Measurements from ENCODE around the gene TNFRSF1B.
"Not testable (repeated sequence)": the region's sequence is repeated elsewhere in the genome, so short reads cannot be mapped to it uniquely, and the experiment has no call there.

The TNFRSF1B gene

DNA sequence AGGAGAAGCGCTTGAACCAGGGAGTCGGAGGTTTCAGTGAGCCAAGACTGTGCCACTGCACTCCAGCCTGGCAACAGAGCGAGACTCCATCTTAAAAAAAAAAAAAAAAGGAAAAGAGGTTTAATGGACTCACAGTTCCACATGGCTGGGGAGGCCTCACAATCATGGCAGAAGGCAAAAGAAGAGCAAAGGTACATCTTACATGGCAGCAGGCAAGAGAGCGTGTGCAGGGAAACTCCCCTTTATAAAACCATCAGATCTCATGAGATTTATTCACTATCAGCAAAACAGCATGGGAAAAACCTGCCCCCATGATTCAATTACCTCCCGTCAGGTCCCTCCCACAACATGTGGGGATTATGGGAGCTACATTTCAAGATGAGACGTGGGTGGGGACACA is 57.3 kb downstream of the TNFRSF1B start:
- H3K36me3 ChIP-seq (ENCODE audit: insufficient read depth, low read depth, low read length); H3K27me3 ChIP-seq (ENCODE audit: insufficient read depth, low read length); H3K4me3 ChIP-seq (ENCODE audit: low read length); H3K4me1 ChIP-seq (ENCODE audit: insufficient read depth, low read length); H3K27ac ChIP-seq (ENCODE audit: low read length); H3K9ac ChIP-seq (ENCODE audit: low read depth, low read length): not testable (repeated sequence)
- peaks cover 13% of the 10 kb centered on the region for H3K9me3 ChIP-seq (ENCODE audit: insufficient read depth, low read depth, low read length)

DNA sequence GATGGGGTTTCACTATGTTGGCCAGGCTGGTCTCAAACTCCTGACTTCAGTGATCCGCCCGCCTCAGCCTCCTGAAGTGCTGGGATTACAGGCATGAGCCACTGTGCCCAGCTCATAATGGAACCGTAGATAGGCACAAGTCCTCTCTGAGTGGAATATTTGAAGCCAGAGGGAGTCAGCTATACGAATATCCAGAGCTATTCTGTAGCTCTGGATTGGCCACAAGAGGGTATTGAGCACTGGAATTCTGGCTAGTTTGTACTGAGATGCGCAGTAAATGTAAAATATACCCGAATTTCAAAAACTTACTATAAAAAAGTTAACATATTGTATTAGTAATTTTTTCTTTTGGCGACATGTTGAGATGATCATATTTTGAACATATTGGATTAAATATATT is 62.2 kb downstream of the TNFRSF1B start:
- Histone ChIP-seq H3K27ac (ENCODE audit: low read length) (no peak overlapping the region), H3K36me3 (ENCODE audit: insufficient read depth, low read depth, low read length) (no peaks in the 10 kb centered on the region), H3K27me3 (ENCODE audit: insufficient read depth, low read length) (no peaks in the 10 kb centered on the region), H3K4me3 (ENCODE audit: low read length) (no peak overlapping the region), H3K9ac (ENCODE audit: low read depth, low read length) (no peak overlapping the region), H3K9me3 (ENCODE audit: insufficient read depth, low read depth, low read length) (no peaks in the 10 kb centered on the region), H3K4me1 (ENCODE audit: insufficient read depth, low read length) (peaks cover 10% of the 10 kb centered on the region)

DNA sequence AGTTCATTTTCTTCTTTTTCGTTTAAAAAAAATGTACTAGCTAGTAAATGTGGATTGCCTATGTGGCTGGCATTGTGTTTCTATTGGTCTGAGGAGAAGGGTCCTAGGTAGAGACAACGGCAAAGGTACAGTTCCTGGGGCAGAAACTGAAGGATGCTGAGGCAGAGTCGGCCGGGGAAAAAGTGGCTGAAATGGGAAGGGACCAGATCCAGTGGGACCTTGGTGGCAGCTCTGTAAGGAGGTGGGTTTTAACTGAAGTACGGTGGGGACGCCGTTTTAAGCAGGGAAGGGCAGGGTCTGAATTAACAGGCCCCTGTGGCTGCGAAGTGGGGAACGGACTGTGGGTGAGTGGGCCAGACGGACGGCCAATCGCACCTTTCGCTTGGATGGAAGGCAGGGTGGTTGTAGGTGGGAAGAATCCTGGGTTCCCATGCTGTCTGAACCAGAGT is 62.6 kb downstream of the TNFRSF1B start:
- no peak overlapping the region for H3K9ac ChIP-seq (ENCODE audit: low read depth, low read length)
- peaks cover 10% of the 10 kb centered on the region for H3K4me1 ChIP-seq (ENCODE audit: insufficient read depth, low read length)
- H3K9me3 ChIP-seq (ENCODE audit: insufficient read depth, low read depth, low read length), result no peaks in the 10 kb centered on the region
- no peaks in the 10 kb centered on the region for H3K27me3 ChIP-seq (ENCODE audit: insufficient read depth, low read length)
- H3K27ac ChIP-seq (ENCODE audit: low read length), result no peak overlapping the region
- H3K4me3 ChIP-seq (ENCODE audit: low read length), result peak overlapping the region; percentile 4; the same call in 1 of the 2 replicates
- peaks cover 2% of the 10 kb centered on the region; the same call in 1 of the 2 replicates for H3K36me3 ChIP-seq (ENCODE audit: insufficient read depth, low read depth, low read length)

DNA sequence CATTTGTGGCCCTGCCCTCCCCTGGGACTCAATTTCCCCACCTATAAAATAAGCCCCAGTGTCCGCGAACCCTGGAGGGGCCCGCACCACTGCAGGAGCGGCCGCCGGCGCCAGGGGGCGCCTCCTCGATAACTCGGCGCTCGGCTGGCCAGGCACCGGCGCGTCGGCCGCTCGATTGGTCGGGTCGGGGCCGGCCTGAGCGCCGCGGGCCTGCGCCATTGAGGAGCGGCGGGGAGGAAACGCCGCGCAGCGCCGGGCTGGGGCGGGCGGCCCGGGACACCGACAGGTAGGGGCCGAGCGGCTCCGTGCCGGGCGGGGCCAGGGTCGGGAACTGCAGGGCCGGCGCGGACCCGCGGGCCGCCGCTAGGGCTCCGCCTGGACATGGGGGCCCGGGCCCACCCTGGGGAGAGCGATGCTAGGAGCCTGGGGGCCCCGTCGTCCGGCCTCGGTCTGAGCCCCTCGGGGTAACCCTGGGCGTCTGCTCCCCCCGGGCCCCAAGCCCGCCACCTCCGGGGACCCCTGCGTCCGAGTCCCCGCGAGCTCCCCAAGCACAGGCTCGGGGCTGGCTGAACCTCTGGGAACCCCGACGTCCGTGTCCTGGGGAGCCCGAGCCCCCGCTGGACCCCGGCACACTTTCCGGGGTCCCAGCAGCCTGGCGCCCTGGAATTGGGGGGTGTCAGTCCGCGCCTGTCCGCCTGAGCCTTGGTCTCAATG is 63.2 kb downstream of the TNFRSF1B start, which contains the start of gene VPS13D:
TSS of gene VPS13D (plus strand) at position 196 of the 714 bp plus-strand sequence. CDS start 4,237 bp downstream, outside the sequence.
- Histone ChIP-seq H3K9me3 (ENCODE audit: insufficient read depth, low read depth, low read length) (no peaks in the 10 kb centered on the region), H3K4me1 (ENCODE audit: insufficient read depth, low read length) (peaks cover 10% of the 10 kb centered on the region), H3K27me3 (ENCODE audit: insufficient read depth, low read length) (no peaks in the 10 kb centered on the region), H3K9ac (ENCODE audit: low read depth, low read length) (peak within 1 kb of the TSS; percentile 72; the same call in 1 of the 2 replicates), H3K36me3 (ENCODE audit: insufficient read depth, low read depth, low read length) (peaks cover 7% of the 10 kb centered on the region), H3K4me3 (ENCODE audit: low read length) (peak within 1 kb of the TSS; percentile 91), H3K27ac (ENCODE audit: low read length) (no peak within 1 kb of the TSS)

DNA sequence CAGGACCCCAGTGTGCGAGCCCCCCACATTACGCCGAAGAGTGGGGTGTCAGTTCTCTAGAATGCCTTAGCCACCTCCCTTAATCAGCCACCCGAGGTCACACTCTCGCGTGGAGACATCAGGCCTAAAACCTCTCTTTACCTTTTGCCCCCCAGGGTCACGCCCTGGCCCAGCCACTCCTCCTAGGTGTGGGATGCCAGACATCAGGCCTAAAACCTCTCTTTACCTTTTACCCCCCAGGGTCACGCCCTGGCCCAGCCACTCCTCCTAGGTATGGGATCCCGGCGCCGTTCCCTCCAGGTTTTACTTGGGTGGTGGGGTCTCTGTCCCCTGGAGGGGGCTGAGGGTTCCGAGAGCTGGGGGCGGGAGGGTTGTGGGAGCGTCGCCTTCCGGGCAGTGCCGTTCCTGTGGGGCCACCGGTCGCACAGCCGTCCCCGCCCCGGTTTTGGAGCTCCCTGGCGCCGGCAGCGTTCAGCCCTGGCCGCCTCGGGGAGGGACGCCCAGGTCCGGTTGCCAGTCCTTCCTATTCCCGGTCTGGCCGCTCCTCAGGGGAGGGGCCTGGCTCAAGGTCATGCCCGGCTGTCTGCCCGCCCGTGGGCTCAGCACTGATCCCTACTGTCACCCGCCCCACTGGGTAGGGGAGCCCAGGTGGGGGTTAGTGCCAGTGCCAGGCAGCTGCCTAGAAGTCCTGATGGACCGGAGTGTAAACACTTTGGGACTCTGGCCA is 63.9 kb downstream of the TNFRSF1B start:
- Histone ChIP-seq H3K27ac (ENCODE audit: low read length) (no peak overlapping the region), H3K4me3 (ENCODE audit: low read length) (peak overlapping the region; percentile 91), H3K9ac (ENCODE audit: low read depth, low read length) (peak overlapping the region; percentile 72; the same call in 1 of the 2 replicates), H3K9me3 (ENCODE audit: insufficient read depth, low read depth, low read length) (no peaks in the 10 kb centered on the region), H3K4me1 (ENCODE audit: insufficient read depth, low read length) (peaks cover 10% of the 10 kb centered on the region), H3K27me3 (ENCODE audit: insufficient read depth, low read length) (no peaks in the 10 kb centered on the region), H3K36me3 (ENCODE audit: insufficient read depth, low read depth, low read length) (peaks cover 11% of the 10 kb centered on the region)

DNA sequence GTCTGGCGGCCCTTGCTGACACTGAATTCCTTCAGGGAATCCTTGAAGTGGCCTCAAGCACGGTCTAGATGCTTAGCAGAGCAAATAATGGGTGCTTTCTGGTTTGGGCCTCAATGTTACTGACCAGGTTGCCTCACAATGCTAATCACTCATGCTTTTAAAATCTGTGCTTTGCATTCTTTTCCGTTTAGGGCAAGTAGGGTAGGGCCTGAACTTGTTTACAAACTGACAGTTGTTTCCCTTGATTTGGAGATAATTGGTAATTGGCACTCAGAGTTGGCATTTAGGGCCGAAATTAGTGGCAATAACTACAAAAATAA is 64.4 kb downstream of the TNFRSF1B start:
- peaks cover 11% of the 10 kb centered on the region for H3K36me3 ChIP-seq (ENCODE audit: insufficient read depth, low read depth, low read length)
- no peak overlapping the region for H3K27ac ChIP-seq (ENCODE audit: low read length)

DNA sequence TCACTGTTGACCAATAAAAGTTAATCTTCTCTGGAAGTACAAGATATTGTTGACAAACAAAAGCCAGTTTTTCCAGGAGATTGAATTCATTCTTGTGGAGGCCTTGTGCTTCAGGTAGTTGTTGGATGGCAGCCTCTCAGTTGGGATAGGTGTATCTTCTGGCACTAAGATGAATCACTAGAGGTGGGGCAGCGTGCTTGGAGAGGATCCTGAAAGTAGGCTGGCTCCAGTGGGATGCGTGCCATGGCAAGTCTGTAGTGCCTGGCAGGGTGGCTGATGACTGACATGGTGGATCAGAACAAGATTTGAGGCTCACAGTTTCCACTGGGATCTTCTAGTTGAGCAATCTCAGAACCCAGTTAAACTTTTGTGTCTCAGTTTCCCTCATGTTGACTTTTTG is 65.4 kb downstream of the TNFRSF1B start:
- peaks cover 11% of the 10 kb centered on the region for H3K36me3 ChIP-seq (ENCODE audit: insufficient read depth, low read depth, low read length)
- H3K9me3 ChIP-seq (ENCODE audit: insufficient read depth, low read depth, low read length), result no peaks in the 10 kb centered on the region
- H3K27ac ChIP-seq (ENCODE audit: low read length), result no peak overlapping the region
- peaks cover 10% of the 10 kb centered on the region for H3K4me1 ChIP-seq (ENCODE audit: insufficient read depth, low read length)
- no peaks in the 10 kb centered on the region for H3K27me3 ChIP-seq (ENCODE audit: insufficient read depth, low read length)
- H3K4me3 ChIP-seq (ENCODE audit: low read length), result no peak overlapping the region
- no peak overlapping the region for H3K9ac ChIP-seq (ENCODE audit: low read depth, low read length)

More for the DNA sequence above, 64.4 kb downstream of the TNFRSF1B start:
- Histone ChIP-seq H3K27me3 (ENCODE audit: insufficient read depth, low read length) (no peaks in the 10 kb centered on the region), H3K4me3 (ENCODE audit: low read length) (peak overlapping the region; percentile 91), H3K4me1 (ENCODE audit: insufficient read depth, low read length) (peaks cover 10% of the 10 kb centered on the region), H3K9me3 (ENCODE audit: insufficient read depth, low read depth, low read length) (no peaks in the 10 kb centered on the region), H3K9ac (ENCODE audit: low read depth, low read length) (peak overlapping the region; percentile 72; the same call in 1 of the 2 replicates)

DNA sequence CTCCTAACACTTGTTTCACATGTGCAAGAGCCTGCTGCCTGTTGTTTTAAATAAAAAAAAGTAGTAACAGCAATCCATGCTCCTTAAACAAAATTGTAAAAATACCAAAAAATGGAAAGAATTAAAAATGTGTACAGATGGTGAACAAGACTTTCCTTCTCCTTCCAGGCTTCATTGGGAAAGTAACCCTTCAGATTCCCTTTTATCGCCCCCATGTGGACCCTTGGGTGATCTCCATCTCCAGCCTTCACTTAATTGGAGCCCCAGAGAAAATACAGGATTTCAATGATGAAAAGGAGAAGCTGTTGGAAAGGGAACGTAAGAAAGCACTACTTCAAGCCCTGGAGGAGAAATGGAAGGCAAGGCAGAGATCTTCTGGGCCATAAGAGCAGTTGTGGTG is 77.3 kb downstream of the TNFRSF1B start:
- peaks cover 30% of the 10 kb centered on the region for H3K36me3 ChIP-seq (ENCODE audit: insufficient read depth, low read depth, low read length)
- H3K9me3 ChIP-seq (ENCODE audit: insufficient read depth, low read depth, low read length), result no peaks in the 10 kb centered on the region

DNA sequence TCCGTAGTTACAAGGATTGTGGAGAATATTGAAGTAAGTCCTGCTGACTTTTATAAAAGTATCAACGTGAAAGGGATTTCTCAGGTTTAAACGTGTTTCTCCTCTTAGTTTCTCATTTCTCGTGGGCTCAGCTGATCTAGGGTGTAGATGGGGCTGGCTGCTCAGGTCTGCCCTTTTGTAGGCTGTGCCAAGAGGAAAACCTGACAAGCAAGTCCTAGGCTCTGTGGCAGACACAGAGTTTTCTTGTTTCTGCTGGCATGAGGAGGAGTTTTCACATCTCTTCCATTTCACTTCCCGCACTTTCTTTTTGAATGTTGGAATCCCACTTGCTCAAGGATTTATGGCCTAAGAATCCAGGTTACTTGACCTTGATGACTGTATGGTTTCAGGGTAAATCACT is 77.8 kb downstream of the TNFRSF1B start:
- Histone ChIP-seq H3K36me3 (ENCODE audit: insufficient read depth, low read depth, low read length) (peaks cover 30% of the 10 kb centered on the region), H3K4me3 (ENCODE audit: low read length) (no peak overlapping the region), H3K27me3 (ENCODE audit: insufficient read depth, low read length) (no peaks in the 10 kb centered on the region), H3K9me3 (ENCODE audit: insufficient read depth, low read depth, low read length) (no peaks in the 10 kb centered on the region), H3K4me1 (ENCODE audit: insufficient read depth, low read length) (peaks cover 31% of the 10 kb centered on the region), H3K9ac (ENCODE audit: low read depth, low read length) (no peak overlapping the region), H3K27ac (ENCODE audit: low read length) (no peak overlapping the region)

More for the DNA sequence above, 77.3 kb downstream of the TNFRSF1B start:
- H3K27ac ChIP-seq (ENCODE audit: low read length), result no peak overlapping the region
- no peak overlapping the region for H3K9ac ChIP-seq (ENCODE audit: low read depth, low read length)
- H3K27me3 ChIP-seq (ENCODE audit: insufficient read depth, low read length), result no peaks in the 10 kb centered on the region
- peaks cover 26% of the 10 kb centered on the region for H3K4me1 ChIP-seq (ENCODE audit: insufficient read depth, low read length)
- no peak overlapping the region for H3K4me3 ChIP-seq (ENCODE audit: low read length)

DNA sequence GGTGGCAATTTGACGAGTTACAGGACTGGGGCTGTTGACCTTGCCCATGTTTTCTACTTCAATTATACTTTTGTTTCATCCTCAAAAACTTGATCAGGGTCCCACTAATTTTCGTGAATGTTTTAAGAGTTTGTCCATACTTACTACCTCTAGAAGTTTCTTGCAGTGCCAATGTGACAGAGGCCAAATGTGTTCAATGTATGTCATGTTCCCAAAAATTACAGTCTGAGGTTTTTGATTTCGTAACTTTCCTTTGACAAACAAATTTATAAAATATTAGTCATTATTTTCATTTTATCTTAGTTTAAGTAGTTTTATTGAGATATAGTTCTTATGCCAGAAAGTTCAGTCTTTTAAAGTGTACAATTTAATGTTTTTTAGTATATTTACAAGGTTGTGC is 78.3 kb downstream of the TNFRSF1B start:
- Histone ChIP-seq H3K27ac (ENCODE audit: low read length) (no peak overlapping the region), H3K36me3 (ENCODE audit: insufficient read depth, low read depth, low read length) (peaks cover 33% of the 10 kb centered on the region), H3K27me3 (ENCODE audit: insufficient read depth, low read length) (no peaks in the 10 kb centered on the region), H3K9me3 (ENCODE audit: insufficient read depth, low read depth, low read length) (no peaks in the 10 kb centered on the region), H3K9ac (ENCODE audit: low read depth, low read length) (no peak overlapping the region), H3K4me1 (ENCODE audit: insufficient read depth, low read length) (peaks cover 33% of the 10 kb centered on the region), H3K4me3 (ENCODE audit: low read length) (no peak overlapping the region)

DNA sequence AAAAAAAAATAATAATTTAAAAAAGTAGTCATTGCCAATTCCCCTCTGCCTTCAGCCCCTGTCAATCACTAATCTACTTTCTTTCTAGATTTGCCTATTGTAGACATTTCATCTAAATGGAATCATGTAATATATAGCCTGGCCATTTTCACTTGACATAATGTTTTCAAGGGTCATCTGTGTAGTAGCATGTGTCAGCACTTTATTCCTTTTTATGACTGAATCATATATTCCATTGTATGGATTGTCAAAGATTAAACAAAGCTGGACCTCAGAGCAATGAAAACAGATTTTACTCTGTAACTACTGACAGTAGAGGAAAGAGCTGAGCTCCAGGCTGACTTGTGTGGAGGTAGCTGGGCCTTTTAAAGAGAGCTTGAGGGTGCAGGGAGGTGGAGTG is 78.9 kb downstream of the TNFRSF1B start:
- peaks cover 40% of the 10 kb centered on the region for H3K36me3 ChIP-seq (ENCODE audit: insufficient read depth, low read depth, low read length)
- H3K9ac ChIP-seq (ENCODE audit: low read depth, low read length), result no peak overlapping the region
- no peaks in the 10 kb centered on the region for H3K27me3 ChIP-seq (ENCODE audit: insufficient read depth, low read length)
- no peak overlapping the region for H3K27ac ChIP-seq (ENCODE audit: low read length)
- peaks cover 34% of the 10 kb centered on the region for H3K4me1 ChIP-seq (ENCODE audit: insufficient read depth, low read length)
- H3K9me3 ChIP-seq (ENCODE audit: insufficient read depth, low read depth, low read length), result no peaks in the 10 kb centered on the region
- no peak overlapping the region for H3K4me3 ChIP-seq (ENCODE audit: low read length)

DNA sequence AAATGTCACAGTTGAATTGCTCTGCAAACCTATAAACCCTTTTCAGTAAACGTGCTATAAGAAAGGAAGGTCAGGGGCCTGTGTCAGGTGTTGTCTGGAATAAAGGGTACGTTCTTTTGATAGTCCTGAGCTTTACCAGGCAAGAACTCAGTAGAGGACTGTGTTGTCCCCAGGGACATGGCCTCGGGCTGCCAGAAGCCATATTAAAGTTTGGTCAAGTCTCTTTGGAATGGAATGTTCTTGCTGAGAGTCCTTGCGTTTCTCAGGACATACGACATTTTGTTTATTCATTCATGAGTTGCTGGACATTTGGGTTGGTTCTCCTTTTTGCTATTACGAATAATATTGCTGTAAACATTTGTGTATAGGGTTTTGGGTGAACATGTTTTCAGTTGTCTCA is 79.8 kb downstream of the TNFRSF1B start:
- no peak overlapping the region for H3K27ac ChIP-seq (ENCODE audit: low read length)
- H3K9ac ChIP-seq (ENCODE audit: low read depth, low read length), result no peak overlapping the region
- peaks cover 47% of the 10 kb centered on the region for H3K36me3 ChIP-seq (ENCODE audit: insufficient read depth, low read depth, low read length)
- peaks cover 30% of the 10 kb centered on the region; the same call in 1 of the 2 replicates for H3K4me1 ChIP-seq (ENCODE audit: insufficient read depth, low read length)
- no peaks in the 10 kb centered on the region for H3K9me3 ChIP-seq (ENCODE audit: insufficient read depth, low read depth, low read length)
- no peaks in the 10 kb centered on the region for H3K27me3 ChIP-seq (ENCODE audit: insufficient read depth, low read length)
- H3K4me3 ChIP-seq (ENCODE audit: low read length), result no peak overlapping the region
